SU-DHL-6 (cell line): ENCODE data around the gene ANKRD55.

Source experiments
- EZH2phosphoT487 ChIP-seq: fragments of 200-600 bp; sonication (generic), shearing (Covaris generic); conservative IDR thresholded peaks from 2 replicates; pipeline ENCODE4 v1.6.1; 2018; ENCODE audit warnings: mild to moderate bottlenecking, antibody characterized with exemption, low read length, moderate library complexity, mixed read lengths
- TF ChIP-seq, protein P1 (sequence below): fragments of 200-600 bp; sonication (generic); IDR thresholded peaks from one replicate; pipeline ENCODE4 v1.5.1; 2017; ENCODE audit warnings: antibody characterized with exemption, mild to moderate bottlenecking, low read length, moderate library complexity; ENCODE audit not compliant: insufficient read depth, poor library complexity, severe bottlenecking

DNA sequence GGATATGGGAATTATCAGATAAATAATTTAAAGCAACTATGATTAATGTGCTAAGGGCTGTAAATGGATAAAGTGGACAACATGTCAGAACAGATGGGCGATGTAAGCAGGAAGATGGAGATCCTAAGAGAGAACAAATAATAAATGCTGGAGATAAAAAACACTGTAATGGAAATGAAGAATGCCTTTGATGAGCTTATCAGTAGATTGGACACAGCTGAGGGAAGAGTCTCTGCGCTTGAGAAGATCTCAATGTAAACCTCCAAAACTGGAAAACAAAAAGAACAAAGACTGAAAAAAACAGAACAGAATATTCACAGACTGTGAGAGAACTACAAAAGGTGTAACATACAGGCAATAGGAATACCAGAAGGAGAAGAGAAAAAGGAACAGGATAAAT is 102.5 kb downstream of the ANKRD55 start:
- TF ChIP-seq, protein P1, sequence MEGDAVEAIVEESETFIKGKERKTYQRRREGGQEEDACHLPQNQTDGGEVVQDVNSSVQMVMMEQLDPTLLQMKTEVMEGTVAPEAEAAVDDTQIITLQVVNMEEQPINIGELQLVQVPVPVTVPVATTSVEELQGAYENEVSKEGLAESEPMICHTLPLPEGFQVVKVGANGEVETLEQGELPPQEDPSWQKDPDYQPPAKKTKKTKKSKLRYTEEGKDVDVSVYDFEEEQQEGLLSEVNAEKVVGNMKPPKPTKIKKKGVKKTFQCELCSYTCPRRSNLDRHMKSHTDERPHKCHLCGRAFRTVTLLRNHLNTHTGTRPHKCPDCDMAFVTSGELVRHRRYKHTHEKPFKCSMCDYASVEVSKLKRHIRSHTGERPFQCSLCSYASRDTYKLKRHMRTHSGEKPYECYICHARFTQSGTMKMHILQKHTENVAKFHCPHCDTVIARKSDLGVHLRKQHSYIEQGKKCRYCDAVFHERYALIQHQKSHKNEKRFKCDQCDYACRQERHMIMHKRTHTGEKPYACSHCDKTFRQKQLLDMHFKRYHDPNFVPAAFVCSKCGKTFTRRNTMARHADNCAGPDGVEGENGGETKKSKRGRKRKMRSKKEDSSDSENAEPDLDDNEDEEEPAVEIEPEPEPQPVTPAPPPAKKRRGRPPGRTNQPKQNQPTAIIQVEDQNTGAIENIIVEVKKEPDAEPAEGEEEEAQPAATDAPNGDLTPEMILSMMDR = no peak
- no peak for TF ChIP-seq EZH2phosphoT487
